ENCODE measurements around the gene NOL3.

Gene NOL3

DNA sequence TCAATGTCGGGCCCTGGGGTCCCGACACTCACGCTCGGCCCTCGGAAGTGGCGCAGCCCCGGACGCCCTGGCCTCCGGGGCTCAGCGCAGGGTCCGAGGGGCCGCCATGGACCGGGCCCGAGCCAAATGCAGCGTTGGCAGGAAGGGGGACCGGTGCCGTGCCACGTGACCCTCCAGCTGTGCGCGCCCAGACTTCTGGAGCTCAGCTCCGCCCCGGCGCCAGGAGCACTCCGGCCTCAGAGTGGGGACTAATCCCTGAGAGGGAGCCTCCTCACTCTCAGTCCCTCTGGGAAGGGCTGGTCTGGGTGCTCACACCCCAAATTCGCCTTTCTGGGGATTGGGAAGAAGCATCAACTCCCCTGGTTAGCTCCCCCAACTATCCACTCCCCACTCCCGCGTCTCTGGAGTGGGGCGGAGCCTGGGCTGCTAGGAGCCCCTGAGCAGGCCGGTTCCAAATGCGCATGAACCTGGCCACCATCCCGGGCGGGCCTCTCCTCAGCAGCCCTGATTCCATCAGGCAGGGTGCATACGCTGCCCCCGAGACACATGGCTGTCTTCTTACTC lies 19.4 kb upstream of the NOL3 start, which contains the start of gene B3GNT9:
TSS of gene B3GNT9 (minus strand) at position 166 of the 564 bp plus-strand sequence. CDS start 513 bp downstream, outside the sequence.
- H2BK15ac ChIP-seq (replicated peaks; ENCODE audit: low read depth) = no peak within 1 kb of the TSS
- H3K9ac ChIP-seq (ENCODE audit: low read length) = peak within 1 kb of the TSS; percentile 86
- no peak within 1 kb of the TSS for H3K23ac ChIP-seq (ENCODE audit: low read length)
- no CpG with 5 or more reads among the region's 34 CpGs for WGBS (ENCODE audit: extremely low coverage, insufficient coverage, low lambda C conversion rate)
- H3K4me1 ChIP-seq (ENCODE audit: control insufficient read depth, low read depth, low read length) = no peaks in the 10 kb centered on the region
- H2BK120ac ChIP-seq (ENCODE audit: low read depth, low read length) = peak within 1 kb of the TSS; percentile 10
- no peaks in the 10 kb centered on the region for H3K79me1 ChIP-seq (ENCODE audit: low read length)
- peak within 1 kb of the TSS; percentile 83 for H3K18ac ChIP-seq (ENCODE audit: low read length)
- peak within 1 kb of the TSS; percentile 10 for H2BK5ac ChIP-seq (ENCODE audit: low read length)
- H3K4ac ChIP-seq (ENCODE audit: low read depth, low read length) = peak within 1 kb of the TSS; percentile 45
- peak within 1 kb of the TSS; percentile 61 for H3K4me2 ChIP-seq (ENCODE audit: low read length)
- H3K36me3 ChIP-seq (ENCODE audit: control insufficient read depth, insufficient read depth, low read length) = peaks cover 3% of the 10 kb centered on the region
- peak within 1 kb of the TSS; percentile 96 for H3K56ac ChIP-seq (ENCODE audit: low read length)
- no peak within 1 kb of the TSS for H4K8ac ChIP-seq (ENCODE audit: low read depth, low read length)
- no peaks in the 10 kb centered on the region for H3K79me2 ChIP-seq (ENCODE audit: control insufficient read depth, insufficient read depth, low read length)
- no peak within 1 kb of the TSS for H3K27ac ChIP-seq (ENCODE audit: low read depth, low read length)
- peak within 1 kb of the TSS; percentile 63 for H3K4me3 ChIP-seq (ENCODE audit: low read length)
- H3K27me3 ChIP-seq (ENCODE audit: insufficient read depth, low read length, poor library complexity) = peaks cover 23% of the 10 kb centered on the region
- H4K5ac ChIP-seq (ENCODE audit: low read length) = no peak within 1 kb of the TSS
- no peak within 1 kb of the TSS for H2AK5ac ChIP-seq (ENCODE audit: low read length)
- DNase-seq = peak; percentile 76

DNA sequence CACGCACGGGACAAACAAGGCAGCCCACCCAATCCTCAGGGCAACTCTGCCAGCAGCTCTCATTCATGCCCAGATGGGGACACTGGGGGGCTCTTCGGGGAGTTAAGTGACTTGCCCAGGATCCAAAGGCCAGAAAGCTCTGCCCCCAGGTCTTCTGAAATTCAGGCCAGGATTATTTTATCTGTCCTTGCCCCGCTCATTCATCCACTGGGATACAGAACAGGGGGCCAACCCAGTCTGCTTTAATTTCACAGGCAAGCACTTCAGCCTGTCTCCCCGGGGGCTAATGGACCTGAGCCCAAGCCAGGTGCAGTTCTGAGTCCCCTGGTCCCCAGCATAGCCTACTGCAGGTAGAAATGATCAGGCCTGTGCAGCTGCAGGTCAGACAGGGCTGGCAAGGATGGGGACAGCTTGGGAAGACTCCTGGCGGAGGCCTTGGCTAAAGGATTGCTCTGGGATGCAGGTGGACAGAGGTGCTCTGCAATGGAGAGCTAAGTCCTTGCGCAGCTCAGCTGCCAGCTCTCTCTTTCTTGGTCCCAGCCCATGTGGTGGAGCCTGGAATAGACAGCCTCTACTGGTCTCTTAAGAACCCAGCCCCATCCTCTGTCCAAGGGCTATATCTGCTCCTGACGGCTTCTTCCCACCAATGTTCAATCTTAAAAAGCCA lies 18.8 kb upstream of the NOL3 start:
- peak; percentile 38 for DNase-seq
- H3K4ac ChIP-seq (ENCODE audit: low read depth, low read length) = no peak overlapping the region
- H3K27ac ChIP-seq (ENCODE audit: low read depth, low read length) = no peak overlapping the region
- no peaks in the 10 kb centered on the region for H3K79me1 ChIP-seq (ENCODE audit: low read length)
- no peak overlapping the region for H4K5ac ChIP-seq (ENCODE audit: low read length)
- H3K4me3 ChIP-seq (ENCODE audit: low read length) = no peak overlapping the region
- peak overlapping the region; percentile 96 for H3K56ac ChIP-seq (ENCODE audit: low read length)
- peak overlapping the region; percentile 86 for H3K9ac ChIP-seq (ENCODE audit: low read length)
- H3K4me2 ChIP-seq (ENCODE audit: low read length) = peak overlapping the region; percentile 61
- no peaks in the 10 kb centered on the region for H3K4me1 ChIP-seq (ENCODE audit: control insufficient read depth, low read depth, low read length)
- peaks cover 29% of the 10 kb centered on the region for H3K27me3 ChIP-seq (ENCODE audit: insufficient read depth, low read length, poor library complexity)
- no peak overlapping the region for H2AK5ac ChIP-seq (ENCODE audit: low read length)
- no peak overlapping the region for H2BK15ac ChIP-seq (replicated peaks; ENCODE audit: low read depth)
- no peak overlapping the region for H4K8ac ChIP-seq (ENCODE audit: low read depth, low read length)
- no peak overlapping the region for H3K23ac ChIP-seq (ENCODE audit: low read length)
- H3K79me2 ChIP-seq (ENCODE audit: control insufficient read depth, insufficient read depth, low read length) = no peaks in the 10 kb centered on the region
- no peak overlapping the region for H2BK120ac ChIP-seq (ENCODE audit: low read depth, low read length)
- WGBS (ENCODE audit: extremely low coverage, insufficient coverage, low lambda C conversion rate) = no CpG with 5 or more reads among the region's 8 CpGs
- no peak overlapping the region for H3K18ac ChIP-seq (ENCODE audit: low read length)
- H3K36me3 ChIP-seq (ENCODE audit: control insufficient read depth, insufficient read depth, low read length) = peaks cover 3% of the 10 kb centered on the region
- H2BK5ac ChIP-seq (ENCODE audit: low read length) = no peak overlapping the region

DNA sequence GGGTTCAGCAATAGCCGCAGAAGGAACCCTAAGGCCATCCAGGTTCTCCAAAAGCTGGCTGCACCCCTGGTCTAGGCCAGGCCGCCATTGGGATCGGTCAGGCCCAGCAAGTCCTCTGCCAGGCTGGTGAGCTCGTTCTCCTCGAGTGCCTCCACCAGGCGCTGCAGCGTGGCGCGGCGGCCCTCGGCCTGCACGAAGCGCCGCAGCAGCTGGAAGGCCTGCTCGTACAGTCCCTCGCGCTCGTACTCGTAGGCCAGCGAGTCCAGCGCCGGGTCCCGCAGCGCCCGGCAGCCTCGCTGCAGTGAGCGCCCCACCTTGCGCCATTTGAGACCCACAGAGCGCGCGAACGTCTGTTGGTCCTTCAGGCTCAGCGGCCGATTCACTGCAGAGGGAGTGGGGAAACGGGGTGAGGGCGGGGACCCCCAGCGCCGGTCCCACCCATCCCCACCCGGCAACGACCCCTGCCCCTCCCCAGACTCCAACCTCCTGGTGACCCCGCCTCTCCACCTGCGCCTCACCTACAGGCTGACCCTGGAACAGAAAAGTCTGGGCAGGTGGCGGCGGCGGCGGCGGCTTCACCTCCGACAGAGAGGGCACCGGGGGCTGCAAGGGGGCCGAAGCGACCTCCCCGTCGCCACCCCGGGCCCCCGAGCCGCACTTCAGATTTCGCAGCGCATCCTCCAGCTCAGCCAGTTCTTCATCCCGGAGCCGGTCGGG lies 15.6 kb upstream of the NOL3 start:
- Histone ChIP-seq H3K27ac (ENCODE audit: low read depth, low read length) (no peak overlapping the region), H3K36me3 (ENCODE audit: control insufficient read depth, insufficient read depth, low read length) (no peaks in the 10 kb centered on the region), H3K23ac (ENCODE audit: low read length) (peak overlapping the region; percentile 66), H2AK5ac (ENCODE audit: low read length) (no peak overlapping the region), H3K18ac (ENCODE audit: low read length) (no peak overlapping the region), H3K4me2 (ENCODE audit: low read length) (no peak overlapping the region), H3K4me3 (ENCODE audit: low read length) (no peak overlapping the region), H3K56ac (ENCODE audit: low read length) (no peak overlapping the region), H4K8ac (ENCODE audit: low read depth, low read length) (no peak overlapping the region), H2BK120ac (ENCODE audit: low read depth, low read length) (no peak overlapping the region), H4K5ac (ENCODE audit: low read length) (no peak overlapping the region), H2BK5ac (ENCODE audit: low read length) (no peak overlapping the region), H3K9ac (ENCODE audit: low read length) (no peak overlapping the region), H3K27me3 (ENCODE audit: insufficient read depth, low read length, poor library complexity) (peaks cover 48% of the 10 kb centered on the region), H2BK15ac (replicated peaks; ENCODE audit: low read depth) (no peak overlapping the region), H3K79me1 (ENCODE audit: low read length) (no peaks in the 10 kb centered on the region), H3K4ac (ENCODE audit: low read depth, low read length) (no peak overlapping the region), H3K79me2 (ENCODE audit: control insufficient read depth, insufficient read depth, low read length) (no peaks in the 10 kb centered on the region), H3K4me1 (ENCODE audit: control insufficient read depth, low read depth, low read length) (no peaks in the 10 kb centered on the region)
- DNase-seq = no peak
- no CpG with 5 or more reads among the region's 61 CpGs for WGBS (ENCODE audit: extremely low coverage, insufficient coverage, low lambda C conversion rate)

DNA sequence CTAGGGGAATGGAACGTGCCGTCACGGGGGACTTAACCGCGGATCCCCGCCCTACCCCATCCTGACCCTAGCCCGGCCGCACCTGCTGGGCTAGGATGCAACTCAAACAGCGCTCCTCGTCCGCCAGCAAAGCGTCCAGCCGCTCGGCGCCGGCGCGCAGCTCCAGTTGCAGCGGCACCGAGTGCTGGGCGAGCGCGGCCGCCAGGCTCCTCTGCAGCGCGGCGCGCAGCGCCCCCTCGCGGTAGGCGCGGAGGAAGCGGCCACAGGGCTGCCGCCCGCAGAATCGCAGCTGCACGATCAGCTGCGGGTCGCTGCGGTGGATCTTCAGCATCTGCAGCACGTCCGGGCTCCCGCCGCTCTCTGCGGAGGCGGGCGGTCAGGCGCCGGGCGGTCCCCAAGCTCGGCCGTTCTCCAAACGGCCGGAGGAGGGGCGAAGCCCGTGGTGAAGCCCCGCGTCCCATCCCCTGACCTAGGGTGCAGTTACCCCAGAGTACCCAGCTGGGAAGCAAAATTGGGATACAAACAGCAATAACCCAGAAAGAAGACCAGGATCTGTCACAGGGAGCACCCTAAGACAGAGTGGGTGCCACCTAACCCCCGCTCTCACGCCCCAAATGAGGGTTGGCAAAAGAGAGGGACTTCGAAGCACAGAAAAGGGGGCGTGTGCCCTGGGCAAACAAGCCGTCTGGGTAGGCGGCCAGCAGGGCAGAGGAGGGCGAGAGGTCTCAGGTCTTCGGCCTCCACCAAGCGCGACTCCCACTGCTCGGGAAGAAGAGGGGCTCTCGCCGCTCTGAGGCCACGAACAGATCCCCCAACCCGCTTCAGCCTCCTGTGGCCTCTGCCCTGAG lies 14.8 kb upstream of the NOL3 start:
- no peak overlapping the region for H3K9ac ChIP-seq (ENCODE audit: low read length)
- H4K8ac ChIP-seq (ENCODE audit: low read depth, low read length) = no peak overlapping the region
- H3K18ac ChIP-seq (ENCODE audit: low read length) = no peak overlapping the region
- H4K5ac ChIP-seq (ENCODE audit: low read length) = no peak overlapping the region
- no peak overlapping the region for H2AK5ac ChIP-seq (ENCODE audit: low read length)
- H2BK5ac ChIP-seq (ENCODE audit: low read length) = no peak overlapping the region
- WGBS (ENCODE audit: extremely low coverage, insufficient coverage, low lambda C conversion rate) = no CpG with 5 or more reads among the region's 74 CpGs
- H3K23ac ChIP-seq (ENCODE audit: low read length) = no peak overlapping the region
- no peak overlapping the region for H3K4ac ChIP-seq (ENCODE audit: low read depth, low read length)
- H2BK120ac ChIP-seq (ENCODE audit: low read depth, low read length) = no peak overlapping the region
- peaks cover 48% of the 10 kb centered on the region for H3K27me3 ChIP-seq (ENCODE audit: insufficient read depth, low read length, poor library complexity)
- no peak overlapping the region for H2BK15ac ChIP-seq (replicated peaks; ENCODE audit: low read depth)
- H3K36me3 ChIP-seq (ENCODE audit: control insufficient read depth, insufficient read depth, low read length) = no peaks in the 10 kb centered on the region
- peak; percentile 82 for DNase-seq
- H3K4me2 ChIP-seq (ENCODE audit: low read length) = no peak overlapping the region
- H3K56ac ChIP-seq (ENCODE audit: low read length) = no peak overlapping the region
- no peaks in the 10 kb centered on the region for H3K79me2 ChIP-seq (ENCODE audit: control insufficient read depth, insufficient read depth, low read length)
- H3K4me1 ChIP-seq (ENCODE audit: control insufficient read depth, low read depth, low read length) = no peaks in the 10 kb centered on the region
- no peaks in the 10 kb centered on the region for H3K79me1 ChIP-seq (ENCODE audit: low read length)
- no peak overlapping the region for H3K4me3 ChIP-seq (ENCODE audit: low read length)
- no peak overlapping the region for H3K27ac ChIP-seq (ENCODE audit: low read depth, low read length)

DNA sequence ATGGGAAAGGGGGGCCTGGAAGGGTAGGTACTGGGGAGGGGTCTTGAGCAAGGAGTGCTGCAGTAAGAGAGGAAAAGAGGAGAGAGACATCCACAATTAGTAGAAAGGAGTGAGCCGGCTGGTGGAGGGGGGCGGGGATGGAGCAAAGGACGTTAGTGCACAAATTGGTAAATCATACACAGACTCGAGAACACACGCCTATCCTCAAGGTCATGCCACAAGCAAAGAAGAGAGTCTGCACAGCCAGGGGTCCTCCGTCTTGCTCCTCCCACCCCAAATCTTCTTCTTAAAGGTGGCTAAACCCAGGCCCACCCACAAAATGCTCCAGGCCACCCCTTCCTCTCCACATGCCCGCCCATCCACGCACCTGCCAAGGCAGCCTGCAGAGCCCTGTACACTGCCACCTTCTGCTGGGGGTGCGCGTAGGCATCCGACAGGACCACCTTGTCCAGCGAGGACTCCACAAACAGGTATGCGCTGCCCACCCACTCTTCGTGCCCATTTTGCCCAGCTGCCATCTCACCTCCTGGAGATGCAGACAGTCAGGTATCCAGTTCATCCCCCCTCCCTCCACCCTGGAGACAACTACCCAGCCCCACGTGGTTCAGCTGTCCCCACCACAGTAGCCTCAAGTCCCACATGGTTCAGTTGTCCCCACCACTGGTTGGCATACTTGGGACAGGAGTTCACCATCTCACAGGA lies 14.0 kb upstream of the NOL3 start:
- no peak overlapping the region for H3K56ac ChIP-seq (ENCODE audit: low read length)
- no peaks in the 10 kb centered on the region for H3K79me1 ChIP-seq (ENCODE audit: low read length)
- H2BK5ac ChIP-seq (ENCODE audit: low read length) = no peak overlapping the region
- WGBS (ENCODE audit: extremely low coverage, insufficient coverage, low lambda C conversion rate) = no CpG with 5 or more reads among the region's 15 CpGs
- H3K4me1 ChIP-seq (ENCODE audit: control insufficient read depth, low read depth, low read length) = no peaks in the 10 kb centered on the region
- no peak for DNase-seq
- H3K79me2 ChIP-seq (ENCODE audit: control insufficient read depth, insufficient read depth, low read length) = no peaks in the 10 kb centered on the region
- no peaks in the 10 kb centered on the region for H3K36me3 ChIP-seq (ENCODE audit: control insufficient read depth, insufficient read depth, low read length)
- peaks cover 48% of the 10 kb centered on the region for H3K27me3 ChIP-seq (ENCODE audit: insufficient read depth, low read length, poor library complexity)
- H2BK120ac ChIP-seq (ENCODE audit: low read depth, low read length) = no peak overlapping the region
- no peak overlapping the region for H4K5ac ChIP-seq (ENCODE audit: low read length)
- H3K23ac ChIP-seq (ENCODE audit: low read length) = no peak overlapping the region
- H3K27ac ChIP-seq (ENCODE audit: low read depth, low read length) = no peak overlapping the region
- H3K4me3 ChIP-seq (ENCODE audit: low read length) = no peak overlapping the region
- no peak overlapping the region for H3K9ac ChIP-seq (ENCODE audit: low read length)
- no peak overlapping the region for H3K4ac ChIP-seq (ENCODE audit: low read depth, low read length)
- no peak overlapping the region for H3K18ac ChIP-seq (ENCODE audit: low read length)
- H4K8ac ChIP-seq (ENCODE audit: low read depth, low read length) = no peak overlapping the region
- H2BK15ac ChIP-seq (replicated peaks; ENCODE audit: low read depth) = no peak overlapping the region
- no peak overlapping the region for H3K4me2 ChIP-seq (ENCODE audit: low read length)
- no peak overlapping the region for H2AK5ac ChIP-seq (ENCODE audit: low read length)
